K562 (cell line): Measurements from ENCODE around the gene RTL10. TPM values are rescaled to one million over a fixed set of nuclear protein-coding genes. Genes with fewer than 3 reads are reported as not detected.

ENCODE experiments used
- CREM ChIP-seq: IDR thresholded peaks from 2 replicates; pipeline ENCODE4 v1.6.1; 2014; ENCODE audit warnings: antibody characterized with exemption, low read depth
- ERF ChIP-seq: fragments of 450-650 bp; formaldehyde crosslinking; IDR thresholded peaks from 2 replicates; pipeline ENCODE4 v1.4.0; 2020; ENCODE audit warnings: mild to moderate bottlenecking, mixed read lengths
- ETV6 ChIP-seq, 3 experiments: fragments of 150-350 bp in 1 of 3; sonication (generic) in 1 of 3; formaldehyde crosslinking in 1 of 3; IDR thresholded peaks; 2 replicates each; pipeline versions ENCODE4 v1.6.1 to v1.8.0; 2014 to 2022; ENCODE audit warnings: borderline replicate concordance in 2 of 3, low read depth in 2 of 3, antibody characterized with exemption in 1 of 3, low read length in 1 of 3, mild to moderate bottlenecking in 1 of 3, missing genetic modification reagents in 1 of 3
- GTF2A2 ChIP-seq: IDR thresholded peaks from 2 replicates; pipeline ENCODE4 v1.6.1; 2016; ENCODE audit warnings: mild to moderate bottlenecking, missing genetic modification characterization, missing compliant biosample characterization
- KDM2B ChIP-seq: fragments of 250-450 bp; sonication (Bioruptor Pico); IDR thresholded peaks from 2 replicates; pipeline ENCODE4 v1.8.0; 2021; ENCODE audit warnings: mild to moderate bottlenecking, moderate library complexity
- KLF1 ChIP-seq: fragments of 450-650 bp; IDR thresholded peaks from 2 replicates; pipeline ENCODE4 v1.6.1; 2016; ENCODE audit warnings: missing genetic modification characterization, missing compliant biosample characterization
- MAFK ChIP-seq: IDR thresholded peaks from 2 replicates; pipeline ENCODE4 v1.6.1; 2011; ENCODE audit warnings: low read length, improper control_type of control experiment
- MTA1 ChIP-seq: fragments of 450-650 bp; IDR thresholded peaks from 2 replicates; pipeline ENCODE4 v1.6.1; 2017; ENCODE audit warnings: borderline replicate concordance
- OTX1 ChIP-seq: fragments of 450-650 bp; formaldehyde crosslinking; IDR thresholded peaks from 2 replicates; pipeline ENCODE4 v1.4.0; 2022; ENCODE audit warnings: mild to moderate bottlenecking
- PHF8 ChIP-seq: fragments of 200-600 bp; sonication (generic); IDR thresholded peaks from 2 replicates; pipeline ENCODE4 v1.6.1; 2012; ENCODE audit warnings: mixed run types, mild to moderate bottlenecking, inconsistent platforms, low read length, moderate library complexity, borderline replicate concordance
- PURB ChIP-seq: sonication (generic); formaldehyde crosslinking; IDR thresholded peaks from 2 replicates; pipeline ENCODE4 v1.9.0; 2021; ENCODE audit warnings: low read depth, mild to moderate bottlenecking, missing genetic modification reagents
- SETDB1 ChIP-seq: IDR thresholded peaks from one replicate; pipeline ENCODE4 v1.6.1; 2012; ENCODE audit warnings: low read length, control low read depth, inconsistent platforms
- TEAD1 ChIP-seq, 2 experiments: fragments of 450-650 bp in 1 of 2; sonication (generic) in 1 of 2; formaldehyde crosslinking; IDR thresholded peaks; 2 replicates each; pipeline versions ENCODE4 v1.4.0 to v1.8.0; 2020 to 2022; ENCODE audit warnings: mild to moderate bottlenecking in 2 of 2, missing genetic modification reagents in 1 of 2
- ZFP1 ChIP-seq: fragments of 450-650 bp; formaldehyde crosslinking; IDR thresholded peaks from 2 replicates; pipeline ENCODE4 v1.4.0; 2020; ENCODE audit warnings: mild to moderate bottlenecking, mixed read lengths
- ZNF436 ChIP-seq: fragments of 250-450, 450-650 bp; sonication (Bioruptor Pico); formaldehyde crosslinking; IDR thresholded peaks from 2 replicates; pipeline ENCODE4 v1.7.0; 2020; ENCODE audit warnings: mild to moderate bottlenecking
- ZNF57 ChIP-seq: fragments of 450-650 bp; formaldehyde crosslinking; IDR thresholded peaks from 2 replicates; pipeline ENCODE4 v1.4.0; 2020; ENCODE audit warnings: mild to moderate bottlenecking, moderate library complexity
- ZNF79 ChIP-seq: fragments of 250-450 bp; sonication (Bioruptor Pico); IDR thresholded peaks from 2 replicates; pipeline ENCODE4 v1.4.0; 2020; ENCODE audit warnings: low read depth, mild to moderate bottlenecking, moderate library complexity
- ZSCAN32 ChIP-seq: fragments of 450-650 bp; formaldehyde crosslinking; IDR thresholded peaks from 2 replicates; pipeline ENCODE4 v1.4.0; 2020; ENCODE audit warnings: mild to moderate bottlenecking, moderate library complexity
- polyA plus RNA-seq, 8 experiments: library from polyadenylated mRNA; depleted of rRNA in 4 of 8; stranded (reverse) in 5 of 8; unstranded in 3 of 8; fragments of >200 nt; fragmentation: Nextera tagmentation in 2 of 8; fragmentation: Illumina TruSeq in 1 of 8; extraction: Ambion mirVana in 2 of 8; extraction: Trizol in 1 of 8; gene quantifications; 2 replicates each; pipeline versions ENCODE4 v1.2.1 to v1.2.3, GENCODE V29; 2011 to 2014; ENCODE audit warnings: inconsistent platforms in 1 of 8, missing spikeins in 1 of 8
- total RNA-seq, 7 experiments: library from RNA; depleted of rRNA in 6 of 7; stranded (reverse); fragments of >200 nt in 6 of 7; fragmentation: Illumina TruSeq in 2 of 7; extraction: Trizol in 2 of 7; gene quantifications; 2 replicates each; pipeline versions ENCODE4 v1.2.1 to v1.2.3, GENCODE V29; 2011 to 2021; ENCODE audit warnings: low replicate concordance in 1 of 7
- TF ChIP-seq, protein P1 (sequence below), 2 experiments: fragments of 450-650 bp in 1 of 2; sonication (generic) in 1 of 2; formaldehyde crosslinking; conservative IDR thresholded peaks; 2 replicates each; pipeline versions ENCODE4 v1.4.0 to v1.8.1; 2020 to 2022; ENCODE audit warnings: mild to moderate bottlenecking in 1 of 2, missing genetic modification reagents in 1 of 2
- TF ChIP-seq, protein P2 (sequence below): fragments of 450-650 bp; formaldehyde crosslinking; conservative IDR thresholded peaks from 2 replicates; pipeline ENCODE4 v1.4.0; 2022; ENCODE audit warnings: mild to moderate bottlenecking, missing genetic modification characterization
- TF ChIP-seq, protein P3 (sequence below), 2 experiments: fragments of 450-650 bp in 1 of 2; sonication (generic) in 1 of 2; formaldehyde crosslinking in 1 of 2; IDR thresholded peaks in 1 of 2; conservative IDR thresholded peaks in 1 of 2; 2 replicates each; pipeline versions ENCODE4 v1.6.1 to v1.8.1; 2016 to 2023; ENCODE audit warnings: mild to moderate bottlenecking in 2 of 2, moderate library complexity in 2 of 2, inconsistent platforms in 1 of 2, missing genetic modification reagents in 1 of 2
- TF ChIP-seq, protein P4 (sequence below): sonication (generic); formaldehyde crosslinking; IDR thresholded peaks from 2 replicates; pipeline ENCODE4 v1.8.1; 2023; ENCODE audit warnings: mild to moderate bottlenecking, missing genetic modification reagents

Gene RTL10
- total and polyA plus RNA-seq, 9 of the 15 experiments (the other 6 are each of a cell fraction or from before 2014, with no cell fraction given), result 19.8 to 75.5 (median 32.5) TPM

DNA sequence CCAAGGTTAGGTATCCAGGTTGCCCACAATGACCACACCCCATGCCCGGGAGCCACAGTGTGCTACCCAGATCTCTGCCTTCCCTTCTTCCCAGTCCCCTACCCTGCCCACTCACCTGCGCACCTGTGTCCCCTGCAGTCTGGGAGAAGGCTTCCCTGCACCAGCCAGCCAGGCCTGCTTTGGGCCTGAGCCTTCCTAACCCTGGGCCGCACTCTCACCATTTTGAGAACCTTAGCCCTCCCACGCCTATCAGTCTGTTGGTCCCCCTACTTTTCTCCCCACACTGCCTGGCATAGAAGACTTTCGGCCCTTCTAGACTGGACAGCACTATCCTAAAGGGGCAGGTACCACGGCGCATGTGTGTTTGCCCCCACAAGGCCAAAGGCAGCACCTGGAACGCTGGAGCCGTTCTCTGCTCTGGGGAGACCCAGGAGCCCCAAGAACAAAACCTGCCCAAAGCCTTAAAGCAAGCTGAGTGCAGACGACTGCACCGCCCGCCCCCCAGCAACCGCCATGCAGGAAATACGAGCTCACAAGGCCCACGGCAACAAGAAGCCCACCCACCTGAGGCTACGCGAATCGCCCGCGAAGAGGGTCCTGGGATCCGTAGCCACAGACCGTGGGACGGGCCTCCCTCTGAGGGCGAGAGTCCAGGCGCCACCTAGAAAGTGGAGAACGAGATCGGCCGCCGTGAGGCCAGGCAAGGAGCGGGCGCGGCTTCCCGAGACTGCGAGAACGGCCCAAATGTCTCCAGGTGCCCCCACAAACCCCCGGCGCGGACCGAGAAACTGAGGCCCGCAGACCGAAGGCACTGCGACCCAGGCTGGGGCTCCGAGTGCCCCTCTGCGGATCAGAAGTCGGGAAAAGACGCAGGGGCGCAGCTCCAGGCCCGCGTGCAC is 546 bp downstream of the RTL10 start (continued):
- TF ChIP-seq ZFP1 (peak; percentile 57; the same call in 1 of the 2 replicates), PHF8 (peak; percentile 74), ZSCAN32 (CRISPR knock-in tag) (peak; percentile 79), MAFK (0 out of 2 replicates have a peak, but pooled peaks have one; percentile 12), MTA1 (no peak), KDM2B (CRISPR knock-in tag) (peak; percentile 96; the same call in 1 of the 2 replicates), CREM (no peak), PURB (CRISPR knock-in tag) (no peak), ERF (CRISPR knock-in tag) (peak; percentile 94), ZNF57 (peak; percentile 88), TEAD1 (CRISPR knock-in tag; IDR thresholded peaks at IDR 0.05) (peak in 1 of 2 experiments; percentile 7; a peak in 1 of 4 replicates), ETV6 (IDR thresholded peaks at IDR 0.05; ENCODE audit: borderline replicate concordance in 1 of 2, low read depth in 2 of 2, low read length in 1 of 2) (peak in 1 of 2 experiments; percentile 14; a peak in 1 of 4 replicates), ETV6 (CRISPR knock-in tag; IDR thresholded peaks at IDR 0.05; ENCODE audit: borderline replicate concordance) (no peak), SETDB1 (peak; percentile 11), ZNF436 (CRISPR knock-in tag) (peak; percentile 77; the same call in 1 of the 2 replicates), OTX1 (CRISPR knock-in tag) (peak; percentile 27), ZNF79 (0 out of 2 replicates have a peak, but pooled peaks have one; percentile 1), GTF2A2 (peak; percentile 86), KLF1 (tag) (peak; percentile 11; the same call in 1 of the 2 replicates)
- TF ChIP-seq, protein P1, sequence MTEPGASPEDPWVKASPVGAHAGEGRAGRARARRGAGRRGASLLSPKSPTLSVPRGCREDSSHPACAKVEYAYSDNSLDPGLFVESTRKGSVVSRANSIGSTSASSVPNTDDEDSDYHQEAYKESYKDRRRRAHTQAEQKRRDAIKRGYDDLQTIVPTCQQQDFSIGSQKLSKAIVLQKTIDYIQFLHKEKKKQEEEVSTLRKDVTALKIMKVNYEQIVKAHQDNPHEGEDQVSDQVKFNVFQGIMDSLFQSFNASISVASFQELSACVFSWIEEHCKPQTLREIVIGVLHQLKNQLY (CRISPR knock-in tag; conservative IDR thresholded peaks at IDR 0.05), result peak in 1 of 2 experiments; percentile 16; a peak in 1 of 4 replicates
- TF ChIP-seq, protein P2, sequence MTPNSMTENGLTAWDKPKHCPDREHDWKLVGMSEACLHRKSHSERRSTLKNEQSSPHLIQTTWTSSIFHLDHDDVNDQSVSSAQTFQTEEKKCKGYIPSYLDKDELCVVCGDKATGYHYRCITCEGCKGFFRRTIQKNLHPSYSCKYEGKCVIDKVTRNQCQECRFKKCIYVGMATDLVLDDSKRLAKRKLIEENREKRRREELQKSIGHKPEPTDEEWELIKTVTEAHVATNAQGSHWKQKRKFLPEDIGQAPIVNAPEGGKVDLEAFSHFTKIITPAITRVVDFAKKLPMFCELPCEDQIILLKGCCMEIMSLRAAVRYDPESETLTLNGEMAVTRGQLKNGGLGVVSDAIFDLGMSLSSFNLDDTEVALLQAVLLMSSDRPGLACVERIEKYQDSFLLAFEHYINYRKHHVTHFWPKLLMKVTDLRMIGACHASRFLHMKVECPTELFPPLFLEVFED (CRISPR knock-in tag), result peak; percentile 80
- TF ChIP-seq, protein P3, sequence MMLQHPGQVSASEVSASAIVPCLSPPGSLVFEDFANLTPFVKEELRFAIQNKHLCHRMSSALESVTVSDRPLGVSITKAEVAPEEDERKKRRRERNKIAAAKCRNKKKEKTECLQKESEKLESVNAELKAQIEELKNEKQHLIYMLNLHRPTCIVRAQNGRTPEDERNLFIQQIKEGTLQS (IDR thresholded peaks at IDR 0.05), result no peak
- TF ChIP-seq, protein P3 (CRISPR knock-in tag; conservative IDR thresholded peaks at IDR 0.05), result 0 out of 2 replicates have a peak, but pooled peaks have one; percentile 77
- TF ChIP-seq, protein P4, sequence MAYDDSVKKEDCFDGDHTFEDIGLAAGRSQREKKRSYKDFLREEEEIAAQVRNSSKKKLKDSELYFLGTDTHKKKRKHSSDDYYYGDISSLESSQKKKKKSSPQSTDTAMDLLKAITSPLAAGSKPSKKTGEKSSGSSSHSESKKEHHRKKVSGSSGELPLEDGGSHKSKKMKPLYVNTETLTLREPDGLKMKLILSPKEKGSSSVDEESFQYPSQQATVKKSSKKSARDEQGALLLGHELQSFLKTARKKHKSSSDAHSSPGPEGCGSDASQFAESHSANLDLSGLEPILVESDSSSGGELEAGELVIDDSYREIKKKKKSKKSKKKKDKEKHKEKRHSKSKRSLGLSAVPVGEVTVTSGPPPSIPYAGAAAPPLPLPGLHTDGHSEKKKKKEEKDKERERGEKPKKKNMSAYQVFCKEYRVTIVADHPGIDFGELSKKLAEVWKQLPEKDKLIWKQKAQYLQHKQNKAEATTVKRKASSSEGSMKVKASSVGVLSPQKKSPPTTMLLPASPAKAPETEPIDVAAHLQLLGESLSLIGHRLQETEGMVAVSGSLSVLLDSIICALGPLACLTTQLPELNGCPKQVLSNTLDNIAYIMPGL (CRISPR knock-in tag), result peak; percentile 61; the same call in 1 of the 2 replicates
